OCI-LY7 (cell line): ENCODE results near the gene APBA3.

Experiments
- CTCF ChIP-seq: fragments of 200-600 bp; sonication (generic); conservative IDR thresholded peaks from 2 replicates; pipeline ENCODE4 v1.5.1; 2014; ENCODE audit warnings: mild to moderate bottlenecking, antibody characterized with exemption, low read length, moderate library complexity, mixed read lengths
- EZH2phosphoT487 ChIP-seq: fragments of 200-600 bp; sonication (generic); IDR thresholded peaks from 2 replicates; pipeline ENCODE4 v1.6.1; 2018; ENCODE audit warnings: low read depth, borderline replicate concordance, mild to moderate bottlenecking, mixed run types, antibody characterized with exemption, low read length, moderate library complexity, mixed read lengths

- no peak for TF ChIP-seq CTCF
- TF ChIP-seq EZH2phosphoT487 = no peak
These were observed 39.5 kb downstream of the APBA3 start for GRCh38 chr19:3721887-3722442.
